GM21515 (cell line): ENCODE measurements around the gene CAV2.

Source experiments
- ATAC-seq: cut with Tn5 transposase; IDR thresholded peaks from one replicate; pipeline ENCODE4 v1.9.1; 2021; ENCODE audit not compliant: unreplicated experiment

Gene CAV2

GRCh38 chr7:116522247-116522646 lies 22.7 kb downstream of the CAV2 start:
- no peak for ATAC-seq

- ATAC-seq = no peak
Observed at GRCh38 chr7:116524221-116524608, 24.7 kb downstream of the CAV2 start.

- ATAC-seq = no peak
Observed at GRCh38 chr7:116524609-116525297, 25.2 kb downstream of the CAV2 start, which contains the start of gene CAV1. TSS of gene CAV1 (plus strand) at chr7:116525036. CDS start at chr7:116525063, 27 bp downstream.

GRCh38 chr7:116525298-116525912 lies 25.9 kb downstream of the CAV2 start:
- no peak for ATAC-seq

- ATAC-seq = peak; percentile 95
Observed at GRCh38 chr7:116525913-116526861, 26.6 kb downstream of the CAV2 start.

- no peak for ATAC-seq
Observed at GRCh38 chr7:116526897-116527296, 27.4 kb downstream of the CAV2 start.

GRCh38 chr7:116527521-116527920 lies 28.0 kb downstream of the CAV2 start:
- ATAC-seq = no peak

- ATAC-seq = no peak
Observed at GRCh38 chr7:116528008-116528789, 28.7 kb downstream of the CAV2 start.

- ATAC-seq = no peak
Observed at GRCh38 chr7:116529250-116529649, 29.7 kb downstream of the CAV2 start.

- no peak for ATAC-seq
Observed at GRCh38 chr7:116530107-116530820, 30.7 kb downstream of the CAV2 start.

GRCh38 chr7:116532102-116532688 lies 32.7 kb downstream of the CAV2 start:
- no peak for ATAC-seq

- ATAC-seq = no peak
Observed at GRCh38 chr7:116534790-116535189, 35.3 kb downstream of the CAV2 start.

- no peak for ATAC-seq
Observed at GRCh38 chr7:116535416-116535815, 35.9 kb downstream of the CAV2 start.

GRCh38 chr7:116538138-116538537 lies 38.6 kb downstream of the CAV2 start:
- ATAC-seq = no peak

GRCh38 chr7:116539879-116540278 lies 40.3 kb downstream of the CAV2 start:
- ATAC-seq = no peak

- no peak for ATAC-seq
Observed at GRCh38 chr7:116540743-116541142, 41.2 kb downstream of the CAV2 start.

GRCh38 chr7:116541951-116542350 lies 42.4 kb downstream of the CAV2 start:
- no peak for ATAC-seq

GRCh38 chr7:116542618-116543017 lies 43.1 kb downstream of the CAV2 start:
- ATAC-seq = no peak

GRCh38 chr7:116543664-116544063 lies 44.1 kb downstream of the CAV2 start:
- no peak for ATAC-seq

- ATAC-seq = no peak
Observed at GRCh38 chr7:116544487-116544886, 44.9 kb downstream of the CAV2 start.
